Measurements from ENCODE around the gene RECQL5.

DNA sequence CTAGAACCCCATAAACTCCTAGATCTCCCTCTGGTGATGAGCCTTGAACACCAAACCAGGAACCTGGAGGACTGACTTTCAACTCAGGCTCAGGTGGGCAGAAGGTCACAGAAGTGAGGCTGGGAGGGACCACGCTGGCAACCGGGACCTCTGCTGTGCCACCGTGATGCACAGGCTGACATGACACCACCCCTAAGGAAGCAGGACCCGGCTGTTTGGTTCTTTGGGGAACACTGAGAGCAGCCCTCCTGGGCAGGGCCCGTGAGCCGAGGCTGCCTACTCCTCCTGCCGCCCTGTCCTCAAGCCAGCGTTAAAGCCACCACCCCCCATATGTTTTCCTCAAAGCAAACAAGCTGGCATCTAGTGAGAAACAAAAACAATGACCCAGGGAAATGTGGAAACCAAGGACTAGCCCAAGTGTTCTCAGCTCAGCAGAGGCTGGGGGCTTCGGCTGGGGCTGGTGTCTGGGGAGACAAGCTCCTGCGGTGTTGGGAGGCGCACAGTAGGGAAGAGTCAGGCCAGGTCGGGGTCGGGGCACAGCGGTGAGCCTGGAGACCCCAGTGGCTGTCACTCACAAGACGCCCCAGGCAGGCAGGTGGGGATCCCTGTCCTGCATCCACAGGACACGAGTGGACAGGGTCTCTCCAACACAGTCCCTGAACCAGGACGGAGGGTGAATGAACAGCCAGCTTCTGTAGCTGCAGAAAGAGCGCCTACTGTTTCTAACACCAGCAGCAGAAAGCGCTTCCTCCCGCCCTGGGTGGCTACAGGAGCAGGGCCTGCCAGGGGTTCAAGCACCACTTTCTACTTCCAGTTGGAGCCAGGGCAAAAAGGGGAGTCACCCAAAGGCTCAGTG lies 32.0 kb downstream of the RECQL5 start:
- TF ChIP-seq, protein P1, sequence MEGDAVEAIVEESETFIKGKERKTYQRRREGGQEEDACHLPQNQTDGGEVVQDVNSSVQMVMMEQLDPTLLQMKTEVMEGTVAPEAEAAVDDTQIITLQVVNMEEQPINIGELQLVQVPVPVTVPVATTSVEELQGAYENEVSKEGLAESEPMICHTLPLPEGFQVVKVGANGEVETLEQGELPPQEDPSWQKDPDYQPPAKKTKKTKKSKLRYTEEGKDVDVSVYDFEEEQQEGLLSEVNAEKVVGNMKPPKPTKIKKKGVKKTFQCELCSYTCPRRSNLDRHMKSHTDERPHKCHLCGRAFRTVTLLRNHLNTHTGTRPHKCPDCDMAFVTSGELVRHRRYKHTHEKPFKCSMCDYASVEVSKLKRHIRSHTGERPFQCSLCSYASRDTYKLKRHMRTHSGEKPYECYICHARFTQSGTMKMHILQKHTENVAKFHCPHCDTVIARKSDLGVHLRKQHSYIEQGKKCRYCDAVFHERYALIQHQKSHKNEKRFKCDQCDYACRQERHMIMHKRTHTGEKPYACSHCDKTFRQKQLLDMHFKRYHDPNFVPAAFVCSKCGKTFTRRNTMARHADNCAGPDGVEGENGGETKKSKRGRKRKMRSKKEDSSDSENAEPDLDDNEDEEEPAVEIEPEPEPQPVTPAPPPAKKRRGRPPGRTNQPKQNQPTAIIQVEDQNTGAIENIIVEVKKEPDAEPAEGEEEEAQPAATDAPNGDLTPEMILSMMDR (IDR thresholded peaks at IDR 0.05) = no peak
- TF ChIP-seq POLR2A (IDR thresholded peaks at IDR 0.05) = no peak
